Ovary (tissue), 9 donors: ENCODE results near the gene CDSN. TPM values are rescaled to one million over a fixed set of nuclear protein-coding genes. Genes with fewer than 3 reads are reported as not detected.

ENCODE experiments used
- DNase-seq, 5 donors: peaks; one replicate each; pipeline ENCODE4 v3.0.0-alpha.2; 2019 to 2020
- H3K27ac ChIP-seq, 2 donors: fragments of 200-600 bp; one replicate each; pipeline versions ENCODE4 v1.5.1 to v1.8.0; 2019 to 2022
- H3K27me3 ChIP-seq: fragments of 200-600 bp; one replicate; pipeline ENCODE4 v1.8.0; 2022
- H3K36me3 ChIP-seq: fragments of 200-600 bp; sonication (generic); one replicate; pipeline ENCODE4 v1.5.1; 2019
- H3K4me1 ChIP-seq: one replicate; pipeline ENCODE4 v1.8.1; 2013; ENCODE audit warnings: mild to moderate bottlenecking, moderate library complexity; ENCODE audit not compliant: insufficient read depth
- H3K4me3 ChIP-seq: fragments of 200-600 bp; sonication (generic); one replicate; pipeline ENCODE4 v1.5.1; 2017
- H3K9me3 ChIP-seq, 2 donors: fragments of 200-600 bp in 1 of 2; sonication (generic) in 1 of 2; one replicate each; pipeline versions ENCODE4 v1.5.1 to v1.8.1; 2013 to 2019; ENCODE audit warnings: mild to moderate bottlenecking in 1 of 2, moderate library complexity in 1 of 2
- CTCF ChIP-seq, 3 donors: fragments of 450-650 bp in 2 of 3; fragments of 200-600 bp in 1 of 3; IDR thresholded peaks; one replicate each; pipeline versions ENCODE4 v1.5.1 to v1.8.0; 2016 to 2022; ENCODE audit warnings: antibody characterized with exemption in 3 of 3, mild to moderate bottlenecking in 1 of 3
- EP300 ChIP-seq: sonication (generic); formaldehyde crosslinking; IDR thresholded peaks from one replicate; pipeline ENCODE4 v1.6.1; 2017; ENCODE audit warnings: antibody characterized with exemption
- POLR2A ChIP-seq: fragments of 450-650 bp; IDR thresholded peaks from one replicate; pipeline ENCODE4 v1.6.1; 2017; ENCODE audit warnings: antibody characterized with exemption, mild to moderate bottlenecking, moderate library complexity
- WGBS, 3 donors: extraction: QIAGEN DNeasy Blood & Tissue Kit in 1 of 3; methylation state at CpG; one replicate each; pipeline versions ENCODE4 v1.1.5 to v1.1.7; 2013 to 2017; 5-methylcytosine and 5-hydroxymethylcytosine counted together
- intact Hi-C, 4 donors: fragments of 100-400 bp; cut with DNase I; formaldehyde crosslinking; loops; one replicate each; pipeline versions ENCODE4 v1.11.0 to v1.15.1; 2022 to 2023
- polyA plus RNA-seq, 2 donors: library from polyadenylated mRNA; stranded (reverse); fragments of 200-250 nt in 1 of 2; fragments of 350-450 nt in 1 of 2; fragmentation: Illumina TruSeq in 1 of 2; extraction: RNeasy Lipid Tissue Mini Kit (QIAGEN cat#74804) in 1 of 2; gene quantifications; one replicate each; pipeline ENCODE4 v1.2.3, GENCODE V29; 2013 to 2014
- total RNA-seq, 7 donors: library from RNA; depleted of rRNA in 2 of 7; stranded (reverse); fragments of >200 nt in 2 of 7; fragmentation: NEBNext Ultra II Directional in 3 of 7; extraction: Animal tissue kit (Norgen Biotek cat#: 25700) in 3 of 7; gene quantifications; one replicate each; pipeline versions ENCODE4 v1.1.0 to v1.2.4, GENCODE V29; 2016 to 2023
- donor health status: DM: no; HTN: no; CAD: no; lungs with moderate emphysema.
- donor health status: DM: no; HTN: no; CAD: no.
- donor health status: Bipolar disorder and iron deficiency.
- donor health status: DM: yes; HTN: yes; CAD: no.
- donor health status: DM: no; HTN: no; CAD: no.
- donor health status: DM: yes; HTN: yes; CAD: no.

The CDSN gene
- total and polyA plus RNA-seq, 9 donors: 0.05 to 0.34 TPM; not detected in 7

- TF ChIP-seq CTCF (IDR thresholded peaks at IDR 0.05) (no peak), EP300 (no peak), POLR2A (no peak)
- DNase-seq: no peak
- H3K27ac ChIP-seq: no peak overlapping the region
- no peaks in the 10 kb centered on the region for H3K27me3 ChIP-seq
- no peaks in the 10 kb centered on the region for H3K36me3 ChIP-seq
- H3K4me3 ChIP-seq: no peak overlapping the region
- intact Hi-C loops: loop anchor here in 1 of 4 donors (10.0 kb wide), 1 partner anchor 1464 kb away; no protein-coding TSS in a partner anchor
- no peaks in the 10 kb centered on the region for H3K9me3 ChIP-seq
- no peaks in the 10 kb centered on the region for H3K4me1 ChIP-seq
- WGBS, 3 donors: 86 to 91% (median 89%) methylated on average over 3 of the region's 3 CpGs
Measured at GRCh38 chr6:31090275-31090972, 29.8 kb downstream of the CDSN start.

GRCh38 chr6:31087494-31088089 is 32.7 kb downstream of the CDSN start:
- DNase-seq: peak; percentile 82 to 91 (median 87)
- Histone ChIP-seq H3K4me1 (no peaks in the 10 kb centered on the region), H3K36me3 (no peaks in the 10 kb centered on the region), H3K4me3 (no peak overlapping the region), H3K27ac (no peak overlapping the region), H3K27me3 (no peaks in the 10 kb centered on the region), H3K9me3 (no peaks in the 10 kb centered on the region)
- WGBS, 3 donors: 9 to 10% (median 10%) methylated on average over 14 of the region's 14 CpGs
- TF ChIP-seq CTCF (IDR thresholded peaks at IDR 0.05): peak; percentile 50 to 70 (median 68)
- TF ChIP-seq POLR2A: no peak
- intact Hi-C loops: loop anchor here in 2 of 4 donors (10.0 kb wide), 1 partner anchor 543 kb away; no protein-coding TSS in a partner anchor

GRCh38 chr6:31086788-31087440 is 33.3 kb downstream of the CDSN start:
- WGBS, 3 donors: 29 to 42% (median 34%) methylated on average over 7 of the region's 7 CpGs

More at GRCh38 chr6:31086788-31087440, 33.3 kb downstream of the CDSN start:
- Histone ChIP-seq H3K36me3 (no peaks in the 10 kb centered on the region), H3K4me3 (no peak overlapping the region), H3K27ac (no peak overlapping the region), H3K27me3 (no peaks in the 10 kb centered on the region), H3K9me3 (no peaks in the 10 kb centered on the region), H3K4me1 (no peaks in the 10 kb centered on the region)
- no peak for DNase-seq
- TF ChIP-seq POLR2A: no peak
- TF ChIP-seq CTCF (IDR thresholded peaks at IDR 0.05): no peak
- TF ChIP-seq EP300: no peak
- intact Hi-C loops: loop anchor here in 2 of 4 donors (10.0 kb wide), 1 partner anchor 542 kb away; no protein-coding TSS in a partner anchor
